COLO829 (cell line): ENCODE measurements around the gene ATL1.
A peak's percentile ranks its signal among the peaks of the same experiment; 100 is the strongest.

Experiments used
- DNase-seq: peaks from one replicate; pipeline ENCODE4 v3.0.0; 2012; ENCODE audit warnings: low spot score

Gene ATL1

DNA sequence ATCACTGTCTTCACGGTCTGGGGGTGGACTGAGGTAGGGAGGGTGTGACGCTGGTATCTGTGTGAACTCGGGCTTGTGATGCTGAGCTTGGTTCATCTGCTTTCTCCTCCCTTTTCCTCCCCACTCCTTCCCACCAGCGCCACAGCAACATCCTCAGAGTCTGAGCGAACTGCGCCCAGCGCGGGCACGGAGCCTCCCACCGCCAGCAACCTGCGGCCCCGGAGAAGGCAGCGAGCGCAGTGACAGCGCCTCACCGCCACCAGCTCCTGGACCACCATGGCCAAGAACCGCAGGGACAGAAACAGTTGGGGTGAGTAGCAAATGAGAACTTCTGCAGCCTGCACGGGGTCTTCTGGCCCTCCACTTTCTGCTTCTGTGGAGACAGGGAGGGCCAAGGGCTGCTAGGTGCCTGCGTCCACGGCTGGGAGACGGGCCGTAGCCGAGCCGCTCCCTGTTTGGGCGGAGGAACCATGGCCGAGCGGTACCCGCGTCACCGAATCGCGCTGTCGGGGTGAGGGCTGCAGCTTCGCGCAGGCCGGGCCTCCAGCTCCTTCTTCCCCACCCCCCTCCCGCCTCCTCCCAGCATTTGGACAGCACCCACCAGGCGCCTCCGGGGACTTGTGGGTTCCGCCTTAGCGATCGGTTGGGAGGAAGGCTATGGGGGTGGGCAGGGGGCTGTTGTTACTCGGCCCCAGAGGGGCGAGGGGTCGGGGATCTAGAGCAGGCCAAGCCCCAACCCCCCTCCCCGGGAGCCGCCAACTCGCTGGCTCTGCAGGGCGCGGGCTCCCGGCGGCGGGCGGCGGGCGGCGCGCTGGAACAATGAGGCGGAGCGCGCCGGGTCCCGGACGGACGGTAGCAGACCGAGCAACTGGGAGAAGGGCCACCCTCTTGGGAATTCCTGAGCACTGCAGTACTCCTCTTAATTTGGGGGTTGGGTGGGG lies at the start of gene ATL1:
Gene ATL1, plus strand, starts transcription at position 156 of the 941 bp plus-strand sequence. Its CDS starts 121 bp downstream, at position 277.
- no peak for DNase-seq

DNA sequence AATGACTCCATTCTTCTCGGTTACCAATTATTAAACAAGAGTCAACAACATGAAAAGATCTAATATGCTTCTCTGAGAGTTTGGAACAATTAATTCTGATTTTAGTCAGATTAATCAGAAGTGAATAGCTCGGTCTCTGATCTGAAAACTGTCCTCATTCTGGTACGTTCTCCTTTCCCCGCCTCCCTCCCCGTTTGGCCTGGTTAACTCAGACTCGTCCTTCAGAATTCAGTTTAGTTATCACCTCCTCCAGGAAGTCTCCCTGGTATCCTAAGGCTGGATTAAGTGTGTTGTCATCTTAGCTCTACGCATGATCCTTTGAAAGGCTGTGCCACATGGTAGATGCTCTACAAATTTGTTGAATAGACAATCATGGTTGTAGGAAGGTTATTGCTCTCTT lies 49.8 kb upstream of the ATL1 start:
- no peak for DNase-seq

DNA sequence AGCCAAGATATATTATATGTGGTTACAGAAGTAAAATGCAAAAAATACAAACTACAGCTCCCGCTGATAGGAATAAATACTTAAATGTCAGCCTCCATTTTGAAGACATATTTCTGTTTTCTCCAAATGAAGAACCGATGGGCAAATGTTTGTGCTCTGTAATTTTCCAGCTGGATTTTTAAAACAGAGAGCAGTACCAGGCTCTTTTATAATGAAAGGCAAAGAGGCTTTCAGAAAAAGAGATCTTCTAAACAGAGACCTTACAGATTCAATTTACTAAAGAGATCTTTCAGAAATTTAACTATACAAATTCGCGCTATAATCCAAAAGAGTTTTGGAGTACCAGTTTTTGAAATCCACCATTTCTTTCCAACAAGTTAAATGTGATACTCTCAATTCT lies 47.5 kb upstream of the ATL1 start:
- DNase-seq: no peak

DNA sequence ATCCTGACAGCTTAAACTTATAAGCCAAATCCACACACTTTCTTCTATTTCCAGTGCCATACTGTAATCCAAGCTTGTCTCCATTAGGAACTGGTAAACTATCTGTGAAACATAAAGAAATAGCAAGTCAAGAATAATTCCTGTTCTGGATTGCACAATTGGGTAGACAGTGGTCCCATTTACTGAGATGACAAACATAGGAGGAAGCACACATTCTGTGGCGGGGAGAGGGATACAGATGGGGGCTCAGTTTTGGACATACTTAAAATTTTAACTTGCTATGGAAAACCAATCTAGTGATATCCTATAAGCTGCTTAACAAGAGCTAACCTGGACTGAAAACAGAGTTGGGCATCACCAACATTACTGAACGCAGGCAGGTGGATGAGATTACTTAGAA lies 43.9 kb upstream of the ATL1 start:
- no peak for DNase-seq

DNA sequence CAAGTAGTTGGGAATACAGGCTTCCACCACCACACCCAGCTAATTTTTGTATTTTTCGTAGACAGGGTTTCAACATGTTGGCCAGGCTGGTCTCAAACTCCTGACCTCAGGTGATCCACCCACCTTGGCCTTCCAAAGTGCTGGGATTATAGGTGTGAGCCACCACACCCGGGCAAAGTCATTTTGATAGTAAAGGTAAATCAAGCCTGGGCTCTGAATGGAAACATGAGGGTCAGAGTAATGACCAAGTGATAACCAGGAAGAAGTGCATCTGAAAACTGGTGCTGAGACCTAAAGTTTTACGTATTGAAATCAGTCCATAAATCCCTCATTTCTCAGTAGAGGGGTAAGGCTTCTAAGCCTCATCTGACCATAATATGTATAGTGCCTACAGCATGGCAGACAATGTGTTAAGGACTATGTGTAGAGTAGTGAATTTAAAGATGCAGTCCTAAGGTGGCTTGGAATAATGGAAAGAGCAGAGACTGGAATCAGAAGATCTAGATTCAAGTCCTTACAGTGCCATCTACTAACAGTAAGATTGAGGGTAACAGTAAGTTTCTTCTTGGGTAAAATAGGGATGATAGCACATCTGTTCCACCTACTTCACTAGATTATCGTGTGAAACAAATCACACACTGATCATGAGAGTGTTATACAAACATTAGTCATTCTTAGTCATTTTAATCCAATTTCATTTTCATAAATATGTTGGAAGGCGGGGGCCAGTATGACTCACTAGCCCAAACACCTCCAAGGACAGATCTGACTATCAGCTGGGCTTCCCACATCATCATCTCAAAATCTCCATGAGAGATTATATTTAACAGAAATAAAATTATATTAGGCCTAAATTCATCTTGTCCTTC lies 38.8 kb upstream of the ATL1 start:
- DNase-seq: peak; percentile 47

DNA sequence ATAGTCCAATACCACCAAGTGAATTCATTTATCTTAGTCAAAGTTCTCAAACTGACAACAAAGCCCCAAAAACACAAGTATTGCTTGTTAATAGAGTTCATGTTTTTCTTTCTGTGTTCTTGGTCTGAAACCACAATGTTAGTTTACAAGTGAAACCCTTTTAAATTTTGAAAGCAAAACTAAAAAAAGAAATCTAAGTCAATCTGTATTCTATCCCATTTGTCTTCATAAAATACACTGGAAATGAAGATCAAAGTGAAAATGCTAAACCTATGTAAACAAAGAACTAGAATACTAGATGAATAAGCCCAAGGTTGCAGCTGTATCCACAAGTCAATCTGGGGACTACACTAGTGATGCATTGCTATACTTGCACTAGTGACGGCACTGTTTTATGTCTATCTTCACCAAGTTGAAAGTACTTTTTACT lies 38.0 kb upstream of the ATL1 start:
- DNase-seq: no peak

DNA sequence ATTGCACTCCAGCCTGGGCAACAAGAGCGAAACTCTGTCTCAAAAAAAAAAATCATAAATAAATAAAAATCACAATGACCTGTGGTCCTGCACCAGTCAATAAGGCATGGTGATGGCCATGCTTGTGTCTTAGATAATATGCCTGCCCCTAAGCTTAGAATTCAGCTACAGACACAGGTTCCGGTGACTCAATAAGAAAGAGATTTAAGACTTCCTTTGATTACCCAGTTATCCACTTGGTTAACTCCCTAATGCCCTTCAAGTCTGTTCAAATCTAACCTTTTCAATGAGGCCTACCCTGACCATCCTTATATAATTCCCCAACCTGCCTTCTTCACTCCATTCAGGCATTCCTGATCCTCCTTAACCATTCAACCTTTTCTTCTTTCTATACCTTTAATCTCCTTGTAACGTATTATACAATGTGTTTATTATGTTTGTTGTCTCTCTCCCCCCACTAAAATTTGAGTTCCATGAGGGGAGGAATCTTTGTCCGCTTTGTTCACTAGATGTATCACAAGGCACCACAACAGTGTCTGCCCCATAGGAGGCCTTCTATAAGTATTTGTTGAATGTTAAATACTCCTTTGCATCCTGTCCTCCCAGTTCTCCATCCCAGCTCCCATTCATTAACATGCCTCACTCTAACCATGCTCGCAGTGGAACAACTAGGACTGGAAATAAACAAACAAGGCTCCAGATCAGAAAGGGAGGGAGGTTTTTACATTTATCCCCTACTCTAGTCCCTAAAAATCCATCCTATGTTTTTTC lies 36.5 kb upstream of the ATL1 start:
- no peak for DNase-seq

DNA sequence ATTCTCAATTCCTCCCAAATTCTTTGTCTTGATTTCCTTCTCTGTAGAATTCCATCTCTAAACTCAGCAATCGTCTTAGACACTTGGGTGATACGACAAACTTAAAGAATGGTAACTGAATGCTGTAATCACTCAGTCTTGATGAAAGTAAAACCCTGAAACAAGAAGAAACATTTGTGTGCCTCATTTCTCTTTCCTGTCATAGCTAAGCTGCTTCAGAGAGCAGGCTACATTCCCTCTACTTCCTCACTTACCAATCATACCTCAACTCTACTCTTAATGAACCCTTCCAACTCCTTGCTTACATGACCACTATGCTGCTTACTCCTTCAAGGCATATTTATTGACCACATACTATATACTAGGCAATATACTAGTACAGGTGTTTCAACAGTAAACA lies 35.9 kb upstream of the ATL1 start:
- DNase-seq: no peak

DNA sequence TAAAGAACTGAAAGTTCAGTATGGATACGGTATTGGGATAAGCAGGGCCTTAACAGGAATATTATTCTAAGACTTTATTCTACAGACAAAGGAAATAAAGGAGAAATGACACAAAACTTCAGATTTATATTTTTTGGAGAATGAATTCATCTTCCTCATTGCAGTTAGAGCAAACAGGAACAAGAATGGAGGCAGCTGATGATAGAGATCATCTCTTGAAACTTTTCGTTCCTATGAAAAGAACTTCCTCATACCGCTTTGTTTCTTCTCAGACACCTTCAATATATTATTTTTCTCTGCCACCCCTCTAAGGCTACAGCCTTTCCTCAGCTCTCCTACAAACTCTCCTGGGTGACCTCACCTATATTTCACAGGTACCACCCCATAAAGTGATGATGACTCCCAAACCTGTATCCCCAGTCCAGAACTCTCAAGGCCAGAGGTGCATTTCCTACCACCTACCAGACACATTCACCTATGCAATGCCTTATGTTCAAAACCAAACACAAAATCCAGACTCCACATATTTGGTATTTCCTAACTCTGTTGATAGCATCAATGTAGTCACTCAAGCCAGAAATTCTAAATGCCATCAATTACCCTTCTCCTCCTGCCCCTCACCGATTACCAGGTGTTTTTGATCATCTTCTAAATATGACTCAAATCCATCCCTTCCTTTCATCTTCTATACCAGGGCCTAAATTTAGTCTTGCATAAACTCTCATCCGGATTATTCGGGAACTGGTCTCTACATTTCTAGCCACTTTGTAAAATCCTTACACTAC lies 35.0 kb upstream of the ATL1 start:
- no peak for DNase-seq

DNA sequence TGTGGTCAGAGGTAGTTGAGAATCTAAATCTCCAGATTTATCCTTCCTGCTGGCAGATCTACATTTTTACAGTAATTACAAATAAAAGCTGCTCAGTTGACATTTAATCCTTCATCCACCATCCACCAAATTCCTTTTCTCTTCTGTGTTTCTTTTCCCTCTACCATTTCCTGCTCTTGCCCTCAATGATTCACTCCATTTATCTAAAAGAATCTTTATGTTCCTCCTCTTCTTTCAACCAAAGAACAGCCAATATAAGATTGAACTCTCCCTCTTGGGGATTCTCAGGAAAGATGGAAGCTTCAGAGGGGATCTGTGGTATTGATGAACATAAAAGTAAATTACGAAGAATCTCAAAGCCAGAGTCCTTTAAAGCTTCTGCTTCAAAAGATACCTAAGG lies 31.9 kb upstream of the ATL1 start:
- no peak for DNase-seq

DNA sequence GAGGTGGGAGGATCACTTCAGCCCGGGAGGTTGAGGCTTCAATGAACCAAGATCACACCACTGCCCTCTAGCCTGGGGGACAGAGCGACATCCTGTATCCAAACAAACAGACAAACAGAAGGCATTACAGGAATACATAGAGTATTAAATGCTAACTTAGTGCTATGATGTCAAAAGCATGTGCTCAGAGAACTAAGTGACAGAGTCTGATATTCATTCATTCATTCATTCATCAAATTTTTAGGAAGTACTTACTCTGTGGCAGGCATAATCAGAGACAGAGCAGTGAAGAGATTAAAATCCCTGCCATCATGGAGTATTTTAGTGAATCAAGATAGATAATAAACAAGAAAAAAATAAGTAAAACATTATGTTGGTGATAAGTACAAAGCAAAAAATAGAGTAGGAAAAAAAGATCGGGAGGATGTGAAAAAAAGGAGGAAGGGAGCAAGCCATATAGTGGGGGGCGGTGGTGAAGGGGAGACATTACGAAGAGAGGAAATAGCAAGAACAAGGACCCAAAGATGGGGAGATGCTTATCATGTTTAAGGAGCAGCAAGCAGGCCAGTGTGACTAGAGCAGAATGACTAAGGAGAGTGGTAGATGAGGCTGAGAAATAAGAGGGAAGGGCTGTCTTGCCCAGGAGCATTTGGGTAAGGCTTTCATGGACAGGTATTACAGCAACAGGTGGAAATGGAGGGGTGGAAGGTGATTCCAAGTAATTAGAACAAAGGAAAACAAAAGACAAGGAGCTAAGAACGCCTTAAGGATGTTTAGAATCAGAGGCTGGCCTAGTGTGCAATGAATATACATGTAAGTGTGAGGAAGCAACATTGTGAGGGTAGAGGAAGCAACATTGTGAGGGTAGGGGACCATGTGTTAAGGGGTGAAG lies 30.4 kb upstream of the ATL1 start:
- DNase-seq: no peak

DNA sequence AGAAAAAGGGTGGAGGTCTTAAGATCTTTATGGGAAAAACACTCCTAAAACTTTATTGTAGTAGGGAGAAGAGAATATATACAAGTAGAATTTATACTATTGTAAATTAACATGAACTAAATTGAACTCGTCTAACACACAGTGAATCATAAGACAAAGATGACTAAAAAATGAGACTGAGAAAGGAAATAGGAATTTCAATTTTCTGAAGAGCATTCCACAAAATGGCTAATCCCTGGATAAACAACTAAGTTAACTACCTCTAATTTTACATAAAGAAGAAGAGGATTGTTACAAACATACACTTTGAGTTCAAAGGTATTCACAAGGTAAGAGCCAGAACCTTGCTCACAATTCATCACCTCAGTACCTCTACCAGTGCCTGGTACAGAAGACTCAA lies 29.6 kb upstream of the ATL1 start:
- DNase-seq: no peak

DNA sequence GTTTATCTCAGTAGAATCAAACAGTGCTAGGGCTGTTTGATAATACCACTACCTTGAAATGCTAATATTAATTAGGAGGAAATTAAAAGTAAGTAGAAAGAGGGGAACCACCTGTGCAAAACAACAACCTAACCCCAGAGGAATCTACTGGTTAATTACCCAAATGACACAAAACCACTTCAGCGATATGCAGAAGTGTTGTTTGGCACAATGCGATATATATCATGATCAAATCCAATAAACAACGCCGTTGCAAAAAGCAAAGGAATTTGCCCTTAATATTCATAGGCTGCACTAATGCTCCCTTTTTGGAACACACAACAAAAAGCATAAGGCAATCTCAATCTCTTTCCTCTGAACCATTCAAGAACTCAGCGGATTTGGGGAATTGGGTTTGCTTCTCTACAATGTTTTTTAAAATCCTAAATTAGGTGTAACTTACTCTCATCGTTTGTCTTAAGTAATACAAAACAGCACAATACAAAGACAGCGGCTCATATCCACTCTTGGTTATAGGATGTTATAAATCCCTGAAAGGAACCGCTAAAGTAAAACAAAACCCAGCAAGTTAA lies 29.1 kb upstream of the ATL1 start:
- no peak for DNase-seq

DNA sequence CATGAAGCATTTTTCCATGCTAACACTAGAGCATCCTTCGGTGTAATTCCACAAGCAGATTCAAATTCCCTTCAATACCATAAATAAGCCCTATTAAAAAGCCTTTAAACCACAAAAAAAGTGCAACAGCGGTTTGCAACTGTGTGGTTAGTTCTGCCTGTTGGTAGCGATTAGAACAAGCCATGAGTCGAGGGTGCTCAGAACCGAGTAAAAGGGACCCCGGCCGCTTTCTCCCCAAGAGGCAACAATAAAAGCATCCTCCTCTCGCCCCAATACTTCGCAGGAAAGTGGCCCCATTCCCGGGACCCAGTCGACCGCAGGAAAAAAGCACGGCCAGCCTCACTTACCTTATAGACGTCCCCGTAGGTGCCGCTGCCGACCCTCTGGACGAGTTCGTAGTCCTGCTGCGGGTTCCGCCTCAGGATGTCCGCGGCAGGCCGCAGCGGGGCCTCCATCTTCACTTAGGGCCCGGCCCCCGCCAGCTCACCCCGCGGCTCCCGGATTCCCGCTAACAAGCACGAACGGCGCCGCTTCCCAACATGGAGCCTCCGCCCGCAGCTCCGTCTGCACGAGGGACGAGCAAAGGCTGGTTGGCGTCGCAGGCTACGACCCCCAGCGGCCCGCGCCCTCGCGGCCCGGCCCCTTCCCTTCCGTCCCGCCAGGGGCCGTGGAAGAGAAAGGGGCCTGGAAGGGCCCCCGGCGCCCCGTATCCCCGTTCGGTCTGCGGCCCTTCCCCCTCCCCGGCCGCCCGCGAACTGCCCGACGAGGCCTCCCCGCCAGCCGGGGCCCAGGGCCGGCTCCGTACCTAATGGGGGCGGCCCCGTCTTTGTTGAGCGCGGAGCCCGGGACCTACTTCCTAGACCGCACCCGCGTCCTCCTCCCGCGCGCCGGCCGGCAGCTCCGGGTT lies 28.1 kb upstream of the ATL1 start:
- no peak for DNase-seq

DNA sequence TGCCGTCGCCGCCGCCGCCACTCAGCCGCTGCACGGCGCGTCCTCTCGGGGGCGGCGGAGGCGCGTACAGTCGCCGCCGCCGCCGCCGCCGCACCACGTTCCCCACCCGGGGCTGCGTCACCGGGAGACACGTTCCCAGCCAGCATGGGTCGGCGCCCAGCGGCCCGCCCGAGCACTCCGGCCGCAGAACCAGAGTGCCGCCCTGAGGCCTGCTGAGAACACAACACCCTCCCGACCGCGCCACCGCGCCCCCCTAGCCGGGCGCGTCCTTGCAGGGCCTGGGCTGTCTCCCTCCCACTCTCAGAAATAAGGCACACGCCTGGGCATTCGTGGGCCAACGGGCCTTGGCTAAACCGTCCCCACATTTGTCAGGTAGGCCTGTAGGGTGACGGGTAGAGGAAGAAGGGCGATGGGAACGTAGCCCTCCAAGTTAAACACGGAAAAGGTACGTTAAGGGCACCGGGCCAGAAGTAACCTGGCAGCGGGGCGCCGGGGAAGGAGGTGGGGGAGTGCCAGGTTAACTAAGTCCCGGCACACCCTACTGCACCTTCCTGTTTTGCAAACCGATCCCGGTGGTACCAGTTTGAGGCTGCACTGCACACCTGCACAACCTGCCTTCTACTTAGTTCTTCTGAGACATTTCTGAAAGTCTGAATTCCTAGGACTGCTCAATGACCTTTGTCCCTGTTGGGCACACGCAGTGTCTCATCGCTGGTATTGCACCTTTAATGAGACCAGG lies 27.3 kb upstream of the ATL1 start, which contains the start of gene MAP4K5:
Gene MAP4K5, minus strand, starts transcription at position 68 of the 739 bp plus-strand sequence. CDS start 520 bp downstream, outside the sequence.
- peak; percentile 58 for DNase-seq

DNA sequence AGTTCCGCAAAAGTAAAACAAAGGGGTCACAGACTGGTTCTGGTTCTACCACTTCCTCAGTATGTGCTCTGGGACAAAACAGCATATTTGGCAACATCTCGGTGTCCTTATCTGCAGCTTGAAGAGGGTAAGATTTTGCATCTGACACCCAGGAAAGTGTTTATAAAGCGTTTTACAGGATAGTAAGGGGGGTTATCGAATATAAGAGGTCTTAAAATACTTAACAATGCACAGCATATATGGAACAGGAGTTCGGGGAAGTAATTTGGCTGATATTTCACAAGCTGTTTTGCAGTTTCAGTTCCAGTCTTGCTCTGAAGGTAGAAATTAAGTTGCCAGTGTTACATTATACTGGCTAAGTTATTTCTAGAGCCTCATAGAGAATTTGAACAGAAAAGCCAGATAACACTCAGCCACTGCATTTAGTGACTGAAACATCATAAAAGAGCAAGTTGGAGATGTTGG lies 26.7 kb upstream of the ATL1 start:
- no peak for DNase-seq

DNA sequence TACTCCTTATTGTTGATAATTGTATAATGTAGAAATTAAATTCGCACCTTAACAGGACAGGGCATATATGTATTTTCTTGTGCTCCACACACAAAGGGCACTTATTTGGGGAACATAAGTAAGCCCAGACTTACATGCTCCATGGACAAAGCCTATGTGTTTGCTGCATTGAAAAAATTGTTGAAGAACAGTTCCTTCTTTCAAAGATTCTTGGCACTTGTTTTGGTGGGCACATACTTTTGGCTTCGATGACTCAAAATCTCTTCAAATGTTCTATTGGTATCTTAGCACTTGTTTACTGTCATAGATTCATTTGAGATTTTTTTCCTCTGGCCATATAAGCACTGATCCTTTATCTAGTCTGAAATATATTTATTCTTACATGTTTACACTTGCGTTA lies 26.1 kb upstream of the ATL1 start:
- peak; percentile 90 for DNase-seq

DNA sequence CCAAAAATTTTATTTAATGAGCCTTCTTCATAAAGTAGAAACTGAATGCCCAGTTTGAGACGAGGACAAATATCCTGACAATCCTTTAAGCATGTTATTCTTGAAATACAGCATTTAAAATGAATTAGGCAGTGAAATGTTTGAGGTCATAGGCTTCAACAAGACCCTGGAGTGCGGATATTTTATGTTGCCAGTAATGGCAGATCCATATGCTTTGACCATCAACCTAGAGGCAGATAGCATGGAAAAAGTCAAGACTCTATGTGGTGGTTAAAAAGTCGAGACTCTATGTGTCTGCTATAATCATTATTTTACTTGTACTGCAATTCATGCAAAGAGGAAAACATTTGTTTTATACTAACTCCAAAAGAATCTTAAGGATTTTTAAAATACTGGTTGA lies 25.5 kb upstream of the ATL1 start:
- DNase-seq: no peak
